K562 (cell line): ENCODE results near the gene ZSWIM7. TPM values are rescaled to one million over a fixed set of nuclear protein-coding genes. Genes with fewer than 3 reads are reported as not detected.
A peak's percentile ranks its signal among the peaks of the same experiment; 100 is the strongest.

Experiments used
- ATAC-seq: fragments of 200-7000 bp; cut with Tn5 transposase; 3 replicates; pipeline ENCODE4 v1.9.1; 2020; ENCODE audit warnings: moderate library complexity
- BruUV-seq: library from RNA; stranded (reverse); fragments of 400-500 nt; replicated peaks from 2 replicates; lab custom pipeline; 2021; lab: Mats Ljungman, UMichigan
- CTCF ChIA-PET: fragments of 300-600 bp; formaldehyde crosslinking; extraction: SDS; loops from one replicate; lab custom pipeline; 2021; ENCODE audit warnings: low intra/inter-chr PET ratio; lab: Yijun Ruan, JAX
- POLR2A ChIA-PET: fragments of 300-600, 350-650 bp; sonication (Branson Sonifier 250); formaldehyde crosslinking; extraction: SDS; loops from one replicate; lab custom pipeline; 2021; ENCODE audit warnings: antibody characterized with exemption, inconsistent platforms; lab: Yijun Ruan, JAX
- DNase-seq, 4 experiments: peaks; one replicate each; pipeline versions ENCODE4 v3.0.0 to v3.0.0-alpha.2; 2011 to 2018; ENCODE audit warnings: low spot score in 3 of 4, mixed read lengths in 3 of 4; ENCODE audit errors: extremely low read depth in 1 of 4
- FAIRE-seq: peaks from 2 replicates; lab custom pipeline; 2011; peaks lifted over from hg19 to GRCh38; lab: Jason Lieb, UNC
- H2AFZ ChIP-seq: 2 replicates; pipeline ENCODE4 v1.6.0; 2011; ENCODE audit warnings: low read depth, low read length, control low read depth, inconsistent platforms
- H3K27ac ChIP-seq: fragments of 200-600 bp; 3 replicates; pipeline ENCODE4 v1.8.0; 2011; ENCODE audit warnings: low read depth, mild to moderate bottlenecking, control low read depth, inconsistent platforms, low read length, moderate library complexity, mixed read lengths; ENCODE audit errors: extremely low read depth
- H3K27me3 ChIP-seq, 2 experiments: fragments of 300-600 bp in 1 of 2; 2 replicates in 1 of 2; 3 replicates in 1 of 2; pipeline versions ENCODE4 v1.6.0 to v1.8.0; 2011; ENCODE audit warnings: inconsistent platforms in 2 of 2, low read length in 2 of 2, mild to moderate bottlenecking in 1 of 2, mixed read lengths in 1 of 2, moderate library complexity in 1 of 2; ENCODE audit not compliant: control insufficient read depth in 2 of 2, insufficient read depth in 2 of 2
- H3K36me3 ChIP-seq: fragments of 300-600 bp; 3 replicates; pipeline ENCODE4 v1.8.0; 2011; ENCODE audit warnings: mild to moderate bottlenecking, low read length, inconsistent platforms; ENCODE audit not compliant: control insufficient read depth, insufficient read depth
- H3K4me1 ChIP-seq, 2 experiments: fragments of 200-600 bp in 1 of 2; replicated peaks in 1 of 2; 2 replicates in 1 of 2; 3 replicates in 1 of 2; pipeline versions ENCODE4 v1.5.1 to v1.8.0; 2011; ENCODE audit warnings: inconsistent platforms in 2 of 2, low read length in 2 of 2, mild to moderate bottlenecking in 1 of 2, mixed read lengths in 1 of 2, moderate library complexity in 1 of 2; ENCODE audit not compliant: control insufficient read depth in 2 of 2, insufficient read depth in 2 of 2
- H3K4me2 ChIP-seq: 2 replicates; pipeline ENCODE4 v1.6.1; 2011; ENCODE audit warnings: low read length, control low read depth, inconsistent platforms, mixed read lengths; ENCODE audit not compliant: insufficient read depth
- H3K4me3 ChIP-seq: fragments of 200-600 bp; sonication (generic), shearing (Covaris generic); 2 replicates; pipeline ENCODE4 v1.5.1; 2016; ENCODE audit warnings: control low read depth, inconsistent platforms
- H3K79me2 ChIP-seq: fragments of 200-600 bp; 3 replicates; pipeline ENCODE4 v1.8.0; 2011; ENCODE audit warnings: low read length, inconsistent platforms; ENCODE audit not compliant: control insufficient read depth, insufficient read depth
- H3K9ac ChIP-seq, 2 experiments: 2 replicates each; pipeline versions ENCODE4 v1.6.0 to v1.6.1; 2011; ENCODE audit warnings: low read depth in 2 of 2, low read length in 2 of 2, control low read depth in 1 of 2, inconsistent platforms in 1 of 2, mild to moderate bottlenecking in 1 of 2, mixed read lengths in 1 of 2; ENCODE audit not compliant: insufficient read depth in 1 of 2
- H3K9me1 ChIP-seq: one replicate; pipeline ENCODE4 v1.6.0; 2011; ENCODE audit warnings: inconsistent platforms, mild to moderate bottlenecking, low read length, moderate library complexity; ENCODE audit not compliant: control insufficient read depth, insufficient read depth
- H3K9me3 ChIP-seq: replicated peaks from 2 replicates; pipeline ENCODE4 v1.5.1; 2011; ENCODE audit warnings: low read depth, low read length, inconsistent platforms; ENCODE audit not compliant: control insufficient read depth, insufficient read depth
- H4K20me1 ChIP-seq: replicated peaks from 2 replicates; pipeline ENCODE4 v1.6.1; 2011; ENCODE audit warnings: low read length, inconsistent platforms, mixed read lengths; ENCODE audit not compliant: control insufficient read depth, insufficient read depth
- ESRRA ChIP-seq: fragments of 450-650 bp; IDR thresholded peaks from 2 replicates; pipeline ENCODE4 v1.6.1; 2014; ENCODE audit warnings: low read depth, mild to moderate bottlenecking, moderate library complexity, borderline replicate concordance
- HDAC2 ChIP-seq: fragments of 450-650 bp; IDR thresholded peaks from 2 replicates; pipeline ENCODE4 v1.6.1; 2016; ENCODE audit warnings: mild to moderate bottlenecking
- PHF20 ChIP-seq: fragments of 450-650 bp; IDR thresholded peaks from 2 replicates; pipeline ENCODE4 v1.6.1; 2018; ENCODE audit not compliant: partially characterized antibody
- TOE1 ChIP-seq, 2 experiments: fragments of 450-650 bp in 1 of 2; sonication (generic) in 1 of 2; formaldehyde crosslinking in 1 of 2; IDR thresholded peaks; 2 replicates each; pipeline versions ENCODE4 v1.7.1 to v1.8.0; 2016 to 2022; ENCODE audit warnings: borderline replicate concordance in 2 of 2, mild to moderate bottlenecking in 2 of 2, antibody characterized with exemption in 1 of 2, inconsistent platforms in 1 of 2, low read depth in 1 of 2, missing genetic modification reagents in 1 of 2, moderate library complexity in 1 of 2
- in situ Hi-C: fragments of 300-500 bp; cut with MboI; formaldehyde crosslinking; loops from 4 replicates; pipeline ENCODE4 v1.15.0; 2018; ENCODE audit warnings: inconsistent platforms, mixed read lengths
- intact Hi-C: fragments of 100-400 bp; cut with micrococcal nuclease; formaldehyde crosslinking; loops from 2 replicates; pipeline ENCODE4 v1.14.2; 2022
- polyA plus RNA-seq, 8 experiments: library from polyadenylated mRNA; depleted of rRNA in 4 of 8; stranded (reverse) in 5 of 8; unstranded in 3 of 8; fragments of >200 nt; fragmentation: Nextera tagmentation in 2 of 8; fragmentation: Illumina TruSeq in 1 of 8; extraction: Ambion mirVana in 2 of 8; extraction: Trizol in 1 of 8; gene quantifications; 2 replicates each; pipeline versions ENCODE4 v1.2.1 to v1.2.3, GENCODE V29; 2011 to 2014; ENCODE audit warnings: inconsistent platforms in 1 of 8, missing spikeins in 1 of 8
- total RNA-seq, 7 experiments: library from RNA; depleted of rRNA in 6 of 7; stranded (reverse); fragments of >200 nt in 6 of 7; fragmentation: Illumina TruSeq in 2 of 7; extraction: Trizol in 2 of 7; gene quantifications; 2 replicates each; pipeline versions ENCODE4 v1.2.1 to v1.2.3, GENCODE V29; 2011 to 2021; ENCODE audit warnings: low replicate concordance in 1 of 7
- TF ChIP-seq, protein P1 (sequence below), 2 experiments: fragments of 450-650 bp; IDR thresholded peaks; 2 replicates each; pipeline ENCODE4 v1.6.1; 2018; ENCODE audit warnings: mild to moderate bottlenecking in 2 of 2, low read depth in 1 of 2; ENCODE audit not compliant: partially characterized antibody in 2 of 2

ZSWIM7 gene
- total and polyA plus RNA-seq, 9 of the 15 experiments (the other 6 are each of a cell fraction or from before 2014, with no cell fraction given), result 5.9 to 18.7 (median 9.5) TPM

DNA sequence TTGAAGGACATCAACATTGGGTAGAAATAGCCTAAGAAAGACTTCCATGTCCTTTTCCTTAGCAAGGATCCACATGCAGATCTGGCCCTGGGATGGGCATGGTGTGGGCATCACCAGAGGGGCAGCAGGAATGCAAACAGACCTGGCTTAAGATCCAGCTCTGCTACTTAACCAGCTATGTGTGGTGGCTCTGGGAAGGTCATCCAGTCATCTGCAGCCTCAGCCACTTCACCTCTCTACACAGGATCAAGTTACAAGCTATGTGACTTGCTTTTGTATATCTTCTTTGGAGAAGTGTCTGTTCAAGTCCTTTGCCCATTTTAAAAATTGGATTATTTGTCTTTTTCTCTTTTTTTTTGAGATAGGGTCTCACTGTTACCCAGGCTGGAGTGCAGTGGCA lies 68.1 kb downstream of the ZSWIM7 start:
- H3K4me2 ChIP-seq, result no peak overlapping the region
- in situ Hi-C loops (no loop called here), intact Hi-C loops (no loop called here)
- H2AFZ ChIP-seq, result peak overlapping the region; percentile 28; the same call in 1 of the 2 replicates
- ATAC-seq, result peak; percentile 56
- H3K36me3 ChIP-seq, result no peaks in the 10 kb centered on the region
- TF ChIP-seq HDAC2 (no peak), ESRRA (peak; percentile 94), TOE1 (IDR thresholded peaks at IDR 0.05; ENCODE audit: borderline replicate concordance) (no peak), TOE1 (CRISPR knock-in tag; IDR thresholded peaks at IDR 0.05; ENCODE audit: borderline replicate concordance, low read depth) (no peak), PHF20 (no peak)
- TF ChIP-seq, protein P1, sequence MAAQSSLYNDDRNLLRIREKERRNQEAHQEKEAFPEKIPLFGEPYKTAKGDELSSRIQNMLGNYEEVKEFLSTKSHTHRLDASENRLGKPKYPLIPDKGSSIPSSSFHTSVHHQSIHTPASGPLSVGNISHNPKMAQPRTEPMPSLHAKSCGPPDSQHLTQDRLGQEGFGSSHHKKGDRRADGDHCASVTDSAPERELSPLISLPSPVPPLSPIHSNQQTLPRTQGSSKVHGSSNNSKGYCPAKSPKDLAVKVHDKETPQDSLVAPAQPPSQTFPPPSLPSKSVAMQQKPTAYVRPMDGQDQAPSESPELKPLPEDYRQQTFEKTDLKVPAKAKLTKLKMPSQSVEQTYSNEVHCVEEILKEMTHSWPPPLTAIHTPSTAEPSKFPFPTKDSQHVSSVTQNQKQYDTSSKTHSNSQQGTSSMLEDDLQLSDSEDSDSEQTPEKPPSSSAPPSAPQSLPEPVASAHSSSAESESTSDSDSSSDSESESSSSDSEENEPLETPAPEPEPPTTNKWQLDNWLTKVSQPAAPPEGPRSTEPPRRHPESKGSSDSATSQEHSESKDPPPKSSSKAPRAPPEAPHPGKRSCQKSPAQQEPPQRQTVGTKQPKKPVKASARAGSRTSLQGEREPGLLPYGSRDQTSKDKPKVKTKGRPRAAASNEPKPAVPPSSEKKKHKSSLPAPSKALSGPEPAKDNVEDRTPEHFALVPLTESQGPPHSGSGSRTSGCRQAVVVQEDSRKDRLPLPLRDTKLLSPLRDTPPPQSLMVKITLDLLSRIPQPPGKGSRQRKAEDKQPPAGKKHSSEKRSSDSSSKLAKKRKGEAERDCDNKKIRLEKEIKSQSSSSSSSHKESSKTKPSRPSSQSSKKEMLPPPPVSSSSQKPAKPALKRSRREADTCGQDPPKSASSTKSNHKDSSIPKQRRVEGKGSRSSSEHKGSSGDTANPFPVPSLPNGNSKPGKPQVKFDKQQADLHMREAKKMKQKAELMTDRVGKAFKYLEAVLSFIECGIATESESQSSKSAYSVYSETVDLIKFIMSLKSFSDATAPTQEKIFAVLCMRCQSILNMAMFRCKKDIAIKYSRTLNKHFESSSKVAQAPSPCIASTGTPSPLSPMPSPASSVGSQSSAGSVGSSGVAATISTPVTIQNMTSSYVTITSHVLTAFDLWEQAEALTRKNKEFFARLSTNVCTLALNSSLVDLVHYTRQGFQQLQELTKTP (IDR thresholded peaks at IDR 0.05; ENCODE audit: low read depth in 1 of 2, partially characterized antibody in 2 of 2), result peak in 1 of 2 experiments; percentile 97
- TF ChIP-seq, all 486 proteins: peak for 2
- H3K9ac ChIP-seq, result no peak overlapping the region; a peak in 1 of 4 replicates
- no peak overlapping the region for H3K4me3 ChIP-seq
- BruUV-seq, result no TSS peak
- H3K4me1 ChIP-seq, result peaks cover 4 to 14% of the 10 kb centered on the region in 2 experiments; a peak in 3 of 5 replicates
- H4K20me1 ChIP-seq, result no peaks in the 10 kb centered on the region
- DNase-seq, result no peak
- no peaks in the 10 kb centered on the region for H3K9me3 ChIP-seq
- no peaks in the 10 kb centered on the region for H3K9me1 ChIP-seq
- no peaks in the 10 kb centered on the region for H3K79me2 ChIP-seq
- CTCF ChIA-PET, result no interaction called here
- no peaks in the 10 kb centered on the region for H3K27me3 ChIP-seq
- POLR2A ChIA-PET, result interaction anchor here (0.8 to 1.8 kb wide), 3 partner anchors 9 to 557 kb away, joined by 3 to 9 read pairs (median 3); partner anchors contain the start of gene ADORA2B
- no peak for FAIRE-seq
- H3K27ac ChIP-seq, result no peak overlapping the region
